Astrocyte (in vitro differentiated cells and primary cell): ENCODE measurements around the gene SLC13A1.

ENCODE experiments used
- CTCF ChIP-seq: IDR thresholded peaks from 2 replicates; pipeline ENCODE4 v1.5.1; 2011; ENCODE audit warnings: low read depth, mild to moderate bottlenecking, inconsistent platforms, low read length, moderate library complexity; ENCODE audit not compliant: insufficient read depth
- EZH2 ChIP-seq: IDR thresholded peaks from 2 replicates; pipeline ENCODE4 v1.6.1; 2012; ENCODE audit warnings: mild to moderate bottlenecking, low read length, inconsistent platforms; ENCODE audit not compliant: insufficient read depth

- no peak for TF ChIP-seq CTCF
- no peak for TF ChIP-seq EZH2
Measured at GRCh38 chr7:123157606-123158005, 42.2 kb downstream of the SLC13A1 start.
